Duodenal mucosa (tissue), 2 donors: Measurements from ENCODE around the gene CALM3.
A peak's percentile ranks its signal among the peaks of the same experiment; 100 is the strongest.

Source experiments
- H3K27ac ChIP-seq: one replicate; pipeline ENCODE4 v1.7.0; 2013; ENCODE audit warnings: low read depth, low read length
- H3K27me3 ChIP-seq, 2 donors: one replicate each; pipeline ENCODE4 v1.7.0; 2013; ENCODE audit warnings: low read length in 2 of 2, control low read depth in 1 of 2; ENCODE audit not compliant: insufficient read depth in 2 of 2, control insufficient read depth in 1 of 2
- H3K36me3 ChIP-seq, 2 donors: one replicate each; pipeline ENCODE4 v1.7.0; 2013; ENCODE audit warnings: low read length in 2 of 2, control low read depth in 1 of 2; ENCODE audit not compliant: insufficient read depth in 2 of 2, control insufficient read depth in 1 of 2
- H3K4me1 ChIP-seq, 2 donors: one replicate each; pipeline ENCODE4 v1.7.0; 2013; ENCODE audit warnings: low read length in 2 of 2, control low read depth in 1 of 2; ENCODE audit not compliant: insufficient read depth in 2 of 2, control insufficient read depth in 1 of 2
- H3K4me3 ChIP-seq, 2 donors: one replicate each; pipeline ENCODE4 v1.7.0; 2013; ENCODE audit warnings: low read length in 2 of 2, low read depth in 1 of 2
- H3K9ac ChIP-seq, 2 donors: one replicate each; pipeline ENCODE4 v1.7.0; 2013; ENCODE audit warnings: low read length in 2 of 2, low read depth in 1 of 2
- H3K9me3 ChIP-seq, 2 donors: one replicate each; pipeline ENCODE4 v1.7.0; 2013; ENCODE audit warnings: low read length in 2 of 2, control low read depth in 1 of 2; ENCODE audit not compliant: control insufficient read depth in 1 of 2

The CALM3 gene

GRCh38 chr19:46599716-46600373, 1.3 kb upstream of the CALM3 start:
- H3K4me3 ChIP-seq = peak overlapping the region; percentile 77 to 91
- H3K9ac ChIP-seq = peak overlapping the region; percentile 86 to 96
- H3K27me3 ChIP-seq = no peaks in the 10 kb centered on the region
- no peak overlapping the region for H3K27ac ChIP-seq
- H3K4me1 ChIP-seq = peaks cover 14 to 24% of the 10 kb centered on the region in 2 donors
- H3K36me3 ChIP-seq = no peaks in the 10 kb centered on the region
- no peaks in the 10 kb centered on the region for H3K9me3 ChIP-seq

- Histone ChIP-seq H3K27ac (peak overlapping the region; percentile 97), H3K36me3 (peaks cover under 1 to 3% of the 10 kb centered on the region in 2 donors), H3K27me3 (no peaks in the 10 kb centered on the region), H3K9ac (peak overlapping the region; percentile 86 to 100), H3K9me3 (no peaks in the 10 kb centered on the region), H3K4me3 (peak overlapping the region; percentile 91 to 94), H3K4me1 (peaks cover 14 to 24% of the 10 kb centered on the region in 2 donors)
Observed at GRCh38 chr19:46600384-46601317, 479 bp upstream of the CALM3 start.

- Histone ChIP-seq H3K9me3 (no peaks in the 10 kb centered on the region), H3K4me3 (peak overlapping the region; percentile 94 to 100), H3K4me1 (peaks cover 14 to 24% of the 10 kb centered on the region in 2 donors), H3K36me3 (peaks cover 11 to 23% of the 10 kb centered on the region in 2 donors), H3K27ac (peak overlapping the region; percentile 78), H3K27me3 (no peaks in the 10 kb centered on the region), H3K9ac (peak overlapping the region; percentile 100)
Observed at GRCh38 chr19:46602392-46603194, 1.5 kb downstream of the CALM3 start.

- peaks cover 14 to 24% of the 10 kb centered on the region in 2 donors for H3K4me1 ChIP-seq
- H3K9me3 ChIP-seq = no peaks in the 10 kb centered on the region
- H3K27me3 ChIP-seq = no peaks in the 10 kb centered on the region
- peak overlapping the region; percentile 100 for H3K9ac ChIP-seq
- peak overlapping the region; percentile 94 to 100 for H3K4me3 ChIP-seq
- H3K36me3 ChIP-seq = peaks cover 17 to 29% of the 10 kb centered on the region in 2 donors
- H3K27ac ChIP-seq = peak overlapping the region; percentile 78
Observed at GRCh38 chr19:46603195-46603637, 2.1 kb downstream of the CALM3 start.

GRCh38 chr19:46603752-46604231, 2.7 kb downstream of the CALM3 start:
- H3K27ac ChIP-seq = no peak overlapping the region
- H3K4me3 ChIP-seq = peak overlapping the region; percentile 94 to 100
- peak overlapping the region; percentile 100 for H3K9ac ChIP-seq
- no peaks in the 10 kb centered on the region for H3K27me3 ChIP-seq
- no peaks in the 10 kb centered on the region for H3K9me3 ChIP-seq
- H3K4me1 ChIP-seq = peaks cover 14 to 24% of the 10 kb centered on the region in 2 donors
- peaks cover 23 to 35% of the 10 kb centered on the region in 2 donors for H3K36me3 ChIP-seq

GRCh38 chr19:46604781-46605355, 3.7 kb downstream of the CALM3 start:
- Histone ChIP-seq H3K27me3 (no peaks in the 10 kb centered on the region), H3K36me3 (peaks cover 34 to 45% of the 10 kb centered on the region in 2 donors), H3K9ac (no peak overlapping the region), H3K4me3 (no peak overlapping the region), H3K27ac (no peak overlapping the region), H3K4me1 (peaks cover 14 to 24% of the 10 kb centered on the region in 2 donors), H3K9me3 (no peaks in the 10 kb centered on the region)

- H3K36me3 ChIP-seq = peaks cover 34 to 48% of the 10 kb centered on the region in 2 donors
- no peaks in the 10 kb centered on the region for H3K27me3 ChIP-seq
- no peak overlapping the region for H3K4me3 ChIP-seq
- H3K4me1 ChIP-seq = peaks cover 14 to 24% of the 10 kb centered on the region in 2 donors
- no peak overlapping the region for H3K9ac ChIP-seq
- no peak overlapping the region for H3K27ac ChIP-seq
- H3K9me3 ChIP-seq = no peaks in the 10 kb centered on the region
Observed at GRCh38 chr19:46605356-46605821, 4.3 kb downstream of the CALM3 start.

- H3K9ac ChIP-seq = no peak overlapping the region
- H3K4me3 ChIP-seq = no peak overlapping the region
- no peaks in the 10 kb centered on the region for H3K27me3 ChIP-seq
- H3K9me3 ChIP-seq = no peaks in the 10 kb centered on the region
- H3K27ac ChIP-seq = no peak overlapping the region
- H3K4me1 ChIP-seq = peaks cover 14 to 28% of the 10 kb centered on the region in 2 donors
- peaks cover 34 to 55% of the 10 kb centered on the region in 2 donors for H3K36me3 ChIP-seq
Observed at GRCh38 chr19:46606019-46606418, 4.9 kb downstream of the CALM3 start.

- H3K27ac ChIP-seq = no peak overlapping the region
- H3K27me3 ChIP-seq = no peaks in the 10 kb centered on the region
- H3K9me3 ChIP-seq = no peaks in the 10 kb centered on the region
- peaks cover 14 to 36% of the 10 kb centered on the region in 2 donors for H3K4me1 ChIP-seq
- H3K9ac ChIP-seq = no peak overlapping the region
- no peak overlapping the region for H3K4me3 ChIP-seq
- H3K36me3 ChIP-seq = peaks cover 34 to 56% of the 10 kb centered on the region in 2 donors
Observed at GRCh38 chr19:46606681-46607447, 5.7 kb downstream of the CALM3 start.
